Muscle layer of duodenum (tissue), 2 donors: ENCODE measurements around the gene NCOR1.
"Not testable (repeated sequence)": the region's sequence is repeated elsewhere in the genome, so short reads cannot be mapped to it uniquely, and the experiment has no call there.

Source experiments
- H3K27ac ChIP-seq: one replicate; pipeline ENCODE4 v1.7.0; 2013; ENCODE audit warnings: mild to moderate bottlenecking, low read length
- H3K27me3 ChIP-seq: one replicate; pipeline ENCODE4 v1.7.0; 2013; ENCODE audit warnings: low read depth, mild to moderate bottlenecking, control low read depth, low read length
- H3K36me3 ChIP-seq, 2 donors: one replicate each; pipeline ENCODE4 v1.7.0; 2013; ENCODE audit warnings: low read length in 2 of 2, control low read depth in 1 of 2, mild to moderate bottlenecking in 1 of 2; ENCODE audit not compliant: insufficient read depth in 2 of 2, control insufficient read depth in 1 of 2
- H3K4me1 ChIP-seq, 2 donors: one replicate each; pipeline ENCODE4 v1.7.0; 2013; ENCODE audit warnings: low read length in 2 of 2, mild to moderate bottlenecking in 2 of 2, control low read depth in 1 of 2, moderate library complexity in 1 of 2; ENCODE audit not compliant: insufficient read depth in 2 of 2, control insufficient read depth in 1 of 2
- H3K4me3 ChIP-seq, 2 donors: one replicate each; pipeline ENCODE4 v1.7.0; 2013; ENCODE audit warnings: low read length in 2 of 2, low read depth in 1 of 2, mild to moderate bottlenecking in 1 of 2
- H3K9me3 ChIP-seq, 2 donors: one replicate each; pipeline ENCODE4 v1.7.0; 2013; ENCODE audit warnings: low read length in 2 of 2, control low read depth in 1 of 2, mild to moderate bottlenecking in 1 of 2; ENCODE audit not compliant: control insufficient read depth in 1 of 2
- donor health status: healthy.

Gene NCOR1

GRCh38 chr17:16148596-16148995, 66.7 kb downstream of the NCOR1 start:
- Histone ChIP-seq H3K4me3 (no peak overlapping the region), H3K4me1 (no peaks in the 10 kb centered on the region), H3K36me3 (peaks cover 27 to 32% of the 10 kb centered on the region in 2 donors), H3K9me3 (no peaks in the 10 kb centered on the region), H3K27ac (no peak overlapping the region), H3K27me3 (no peaks in the 10 kb centered on the region)

DNA sequence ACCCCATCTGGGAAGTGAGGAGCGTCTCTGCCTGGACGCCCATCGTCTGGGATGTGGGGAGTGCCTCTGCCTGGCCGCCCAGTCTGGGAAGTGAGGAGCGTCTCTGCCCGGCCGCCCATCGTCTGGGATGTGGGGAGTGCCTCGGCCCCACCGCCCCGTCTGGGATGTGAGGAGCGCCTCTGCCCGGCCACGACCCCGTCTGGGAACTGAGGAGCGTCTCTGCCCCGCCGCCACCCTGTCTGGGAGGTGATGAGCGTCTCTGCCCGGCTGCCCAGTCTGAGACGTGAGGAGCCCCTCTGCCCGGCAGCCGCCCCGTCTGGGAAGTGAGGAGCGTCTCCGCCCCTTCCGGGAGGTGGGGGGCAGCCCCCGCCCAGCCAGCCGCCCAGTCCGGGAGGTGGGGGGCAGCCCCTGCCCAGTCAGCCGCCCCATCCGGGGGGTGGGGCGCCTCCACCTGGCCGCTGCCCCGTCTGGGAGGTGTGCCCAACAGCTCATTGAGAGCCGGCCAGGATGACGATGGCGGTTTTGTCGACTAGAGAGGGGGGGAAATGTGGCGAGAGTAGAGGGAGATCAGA, 69.9 kb downstream of the NCOR1 start:
- not testable (repeated sequence) for H3K4me1 ChIP-seq, H3K4me3 ChIP-seq, H3K9me3 ChIP-seq, H3K27ac ChIP-seq, H3K27me3 ChIP-seq
- peaks cover 27 to 31% of the 10 kb centered on the region in 2 donors for H3K36me3 ChIP-seq

- Histone ChIP-seq H3K36me3 (peaks cover 19 to 38% of the 10 kb centered on the region in 2 donors), H3K4me3 (no peak overlapping the region), H3K9me3 (no peaks in the 10 kb centered on the region), H3K4me1 (no peaks in the 10 kb centered on the region), H3K27me3 (no peaks in the 10 kb centered on the region), H3K27ac (no peak overlapping the region)
Measured at GRCh38 chr17:16141685-16142084, 73.6 kb downstream of the NCOR1 start.

GRCh38 chr17:16140854-16141253, 74.5 kb downstream of the NCOR1 start:
- H3K36me3 ChIP-seq: peaks cover 17 to 45% of the 10 kb centered on the region in 2 donors
- no peak overlapping the region for H3K4me3 ChIP-seq
- H3K27ac ChIP-seq: no peak overlapping the region
- no peaks in the 10 kb centered on the region for H3K4me1 ChIP-seq
- no peaks in the 10 kb centered on the region for H3K9me3 ChIP-seq
- no peaks in the 10 kb centered on the region for H3K27me3 ChIP-seq

DNA sequence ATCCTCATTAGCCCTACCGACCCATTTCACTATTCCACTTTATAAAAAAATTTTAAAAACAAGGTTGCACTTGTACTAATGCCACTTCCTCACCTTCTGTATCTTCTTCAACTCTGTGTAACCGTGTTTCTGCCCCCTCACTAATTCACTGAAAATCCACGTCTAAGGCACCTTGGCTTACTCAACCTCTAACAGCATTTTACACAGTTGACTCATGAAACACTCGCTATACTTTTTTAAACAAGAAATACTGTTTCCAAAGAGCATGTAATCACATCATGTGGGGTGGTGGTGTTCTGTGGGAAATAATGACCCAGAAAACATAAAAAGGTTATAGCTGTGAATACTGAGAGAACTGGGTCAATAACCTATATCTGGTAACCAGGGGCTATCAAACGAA, 79.9 kb downstream of the NCOR1 start:
- Histone ChIP-seq H3K27me3 (no peaks in the 10 kb centered on the region), H3K27ac (no peak overlapping the region), H3K36me3 (peaks cover 37 to 40% of the 10 kb centered on the region in 2 donors), H3K4me3 (no peak overlapping the region), H3K4me1 (no peaks in the 10 kb centered on the region), H3K9me3 (no peaks in the 10 kb centered on the region)

DNA sequence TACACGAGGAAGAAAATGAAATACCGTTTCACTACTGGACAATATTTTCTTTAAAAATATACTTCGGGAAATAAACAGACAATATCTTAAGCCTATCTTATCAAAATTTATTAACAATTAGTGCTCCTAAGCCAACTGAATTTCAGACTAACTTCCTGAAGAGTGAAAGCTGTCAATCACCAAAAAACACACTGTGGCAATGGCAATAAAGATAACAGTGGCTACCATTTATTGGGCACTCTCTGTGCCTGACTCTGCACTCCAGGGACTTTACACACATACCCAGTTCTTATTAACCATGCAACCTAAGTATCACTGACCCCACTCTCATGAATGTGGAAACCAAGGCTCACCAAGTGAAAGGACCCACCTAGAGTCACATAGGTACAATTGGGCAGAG, 83.7 kb downstream of the NCOR1 start:
- Histone ChIP-seq H3K4me3 (no peak overlapping the region), H3K9me3 (no peaks in the 10 kb centered on the region), H3K4me1 (no peaks in the 10 kb centered on the region), H3K36me3 (peaks cover 26 to 43% of the 10 kb centered on the region in 2 donors), H3K27ac (no peak overlapping the region), H3K27me3 (no peaks in the 10 kb centered on the region)

DNA sequence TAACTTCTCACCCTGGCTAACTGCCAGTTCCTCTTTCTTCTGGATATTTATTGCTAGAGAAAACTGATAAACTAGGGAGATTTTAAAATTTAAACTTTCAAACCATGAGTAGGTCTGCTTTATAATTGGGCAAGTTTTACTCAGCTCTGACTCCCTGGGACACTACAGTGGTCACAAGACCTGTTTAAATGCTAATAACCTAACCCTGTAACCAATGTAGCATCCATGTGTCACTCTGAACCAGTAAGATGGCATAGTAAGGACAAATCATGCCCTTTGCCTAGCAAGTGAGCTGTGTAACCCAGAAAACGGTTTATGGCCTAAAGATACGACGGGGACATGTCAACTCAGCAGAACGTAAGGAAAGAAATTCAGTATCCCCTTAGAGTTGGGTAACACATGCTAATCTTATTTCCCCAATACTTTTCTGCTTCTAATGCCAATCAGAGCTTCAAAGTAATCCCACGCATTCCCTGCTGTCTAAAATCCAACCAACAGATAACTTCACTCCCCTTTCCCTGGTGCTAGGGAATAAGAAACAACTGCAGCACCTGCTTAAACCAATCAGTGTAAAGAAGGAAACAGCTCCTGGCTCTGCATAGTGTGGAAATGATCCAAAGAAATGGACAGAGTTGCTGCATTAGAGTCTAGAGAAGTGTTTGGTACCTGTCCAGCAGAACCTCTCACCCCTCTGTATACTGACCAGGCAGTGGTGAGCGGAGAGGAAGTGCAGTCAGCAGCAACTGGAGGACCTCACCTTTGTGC, 85.7 kb downstream of the NCOR1 start:
- H3K9me3 ChIP-seq: no peaks in the 10 kb centered on the region
- no peak overlapping the region for H3K27ac ChIP-seq
- no peaks in the 10 kb centered on the region for H3K27me3 ChIP-seq
- H3K36me3 ChIP-seq: peaks cover 14 to 32% of the 10 kb centered on the region in 2 donors
- H3K4me1 ChIP-seq: no peaks in the 10 kb centered on the region
- no peak overlapping the region for H3K4me3 ChIP-seq

DNA sequence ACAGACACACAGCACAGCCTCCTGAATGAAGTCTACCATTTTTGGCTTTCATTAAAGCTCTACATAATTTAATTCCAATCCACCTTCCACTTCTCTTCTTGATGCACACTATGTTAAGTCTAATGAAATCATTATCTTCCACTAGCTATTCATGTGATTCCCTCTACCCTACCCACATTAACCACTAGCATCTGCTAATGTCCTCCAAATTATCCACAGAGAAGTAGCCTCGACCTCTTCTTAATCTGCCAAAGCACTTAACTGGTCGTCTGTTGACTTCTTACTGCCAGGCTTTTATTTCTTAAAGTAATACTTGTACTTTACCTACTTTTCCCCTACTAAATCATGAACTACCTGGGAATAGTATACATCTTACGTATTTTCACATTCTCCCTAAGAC, 91.8 kb downstream of the NCOR1 start:
- Histone ChIP-seq H3K36me3 (peaks cover 20 to 28% of the 10 kb centered on the region in 2 donors), H3K4me1 (no peaks in the 10 kb centered on the region), H3K27me3 (no peaks in the 10 kb centered on the region), H3K4me3 (no peak overlapping the region), H3K9me3 (no peaks in the 10 kb centered on the region), H3K27ac (no peak overlapping the region)

GRCh38 chr17:16122697-16123434, 92.5 kb downstream of the NCOR1 start:
- Histone ChIP-seq H3K36me3 (peaks cover 20 to 22% of the 10 kb centered on the region in 2 donors), H3K4me3 (no peak overlapping the region), H3K27ac (no peak overlapping the region), H3K9me3 (no peaks in the 10 kb centered on the region), H3K4me1 (no peaks in the 10 kb centered on the region), H3K27me3 (no peaks in the 10 kb centered on the region)

DNA sequence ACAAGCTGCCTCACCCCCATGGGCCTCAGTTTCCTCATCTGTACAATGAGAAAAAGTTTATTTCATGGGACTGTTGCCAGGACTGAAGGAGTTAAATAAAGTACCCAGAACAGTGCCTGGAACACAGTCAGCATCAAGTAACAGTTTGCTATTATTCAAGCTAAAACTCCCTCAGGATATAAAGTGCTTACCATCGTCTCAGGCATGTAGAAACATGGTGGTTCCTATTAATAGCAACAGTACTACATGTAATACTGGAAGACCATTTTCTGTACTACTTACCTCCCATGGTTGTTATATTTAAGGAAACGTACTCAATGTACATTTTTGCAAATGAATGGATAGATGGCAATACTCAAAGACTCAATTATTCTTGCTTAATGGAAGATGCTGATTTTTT, 93.4 kb downstream of the NCOR1 start:
- Histone ChIP-seq H3K27ac (no peak overlapping the region), H3K4me3 (no peak overlapping the region), H3K27me3 (no peaks in the 10 kb centered on the region), H3K36me3 (peaks cover 22 to 26% of the 10 kb centered on the region in 2 donors), H3K4me1 (no peaks in the 10 kb centered on the region), H3K9me3 (no peaks in the 10 kb centered on the region)

- H3K9me3 ChIP-seq: no peaks in the 10 kb centered on the region
- H3K4me1 ChIP-seq: no peaks in the 10 kb centered on the region
- no peak overlapping the region for H3K4me3 ChIP-seq
- H3K27ac ChIP-seq: no peak overlapping the region
- H3K36me3 ChIP-seq: peaks cover 22 to 34% of the 10 kb centered on the region in 2 donors
- H3K27me3 ChIP-seq: no peaks in the 10 kb centered on the region
Measured at GRCh38 chr17:16120937-16121336, 94.4 kb downstream of the NCOR1 start.
